ENCODE results near the gene SMARCD3. TPM values are rescaled to one million over a fixed set of nuclear protein-coding genes. Genes with fewer than 3 reads are reported as not detected.

The SMARCD3 gene
- total RNA-seq, 4 donors from 2014 or later, result 4.8 to 19.8 (median 13.5) TPM

GRCh38 chr7:151229249-151229648 lies 19.2 kb downstream of the SMARCD3 start:
- TF ChIP-seq POLR2A (IDR thresholded peaks at IDR 0.05), result no peak
- TF ChIP-seq, protein P1, sequence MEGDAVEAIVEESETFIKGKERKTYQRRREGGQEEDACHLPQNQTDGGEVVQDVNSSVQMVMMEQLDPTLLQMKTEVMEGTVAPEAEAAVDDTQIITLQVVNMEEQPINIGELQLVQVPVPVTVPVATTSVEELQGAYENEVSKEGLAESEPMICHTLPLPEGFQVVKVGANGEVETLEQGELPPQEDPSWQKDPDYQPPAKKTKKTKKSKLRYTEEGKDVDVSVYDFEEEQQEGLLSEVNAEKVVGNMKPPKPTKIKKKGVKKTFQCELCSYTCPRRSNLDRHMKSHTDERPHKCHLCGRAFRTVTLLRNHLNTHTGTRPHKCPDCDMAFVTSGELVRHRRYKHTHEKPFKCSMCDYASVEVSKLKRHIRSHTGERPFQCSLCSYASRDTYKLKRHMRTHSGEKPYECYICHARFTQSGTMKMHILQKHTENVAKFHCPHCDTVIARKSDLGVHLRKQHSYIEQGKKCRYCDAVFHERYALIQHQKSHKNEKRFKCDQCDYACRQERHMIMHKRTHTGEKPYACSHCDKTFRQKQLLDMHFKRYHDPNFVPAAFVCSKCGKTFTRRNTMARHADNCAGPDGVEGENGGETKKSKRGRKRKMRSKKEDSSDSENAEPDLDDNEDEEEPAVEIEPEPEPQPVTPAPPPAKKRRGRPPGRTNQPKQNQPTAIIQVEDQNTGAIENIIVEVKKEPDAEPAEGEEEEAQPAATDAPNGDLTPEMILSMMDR (IDR thresholded peaks at IDR 0.05), result no peak
- intact Hi-C loops (cut with DNase I; ENCODE audit: low total_unique reads), result no loop called here
- no peak overlapping the region for H3K4me3 ChIP-seq (ENCODE audit: low read depth, poor library complexity, severe bottlenecking)
- WGBS, 2 donors, result 92% methylated on average over 10 of the region's 10 CpGs
- DNase-seq (ENCODE audit: low spot score in 2 of 2), result no peak

GRCh38 chr7:151228024-151228866 lies 20.2 kb downstream of the SMARCD3 start:
- DNase-seq (ENCODE audit: low spot score in 2 of 2), result no peak
- H3K4me3 ChIP-seq (ENCODE audit: low read depth, poor library complexity, severe bottlenecking), result no peak overlapping the region
- TF ChIP-seq, protein P1 (IDR thresholded peaks at IDR 0.05), result no peak
- no peak for TF ChIP-seq POLR2A (IDR thresholded peaks at IDR 0.05)
- 64 to 66% methylated on average over 10 of the region's 10 CpGs for WGBS, 2 donors
- intact Hi-C loops (cut with DNase I; ENCODE audit: low total_unique reads), result no loop called here

- WGBS, 2 donors, result 0% methylated on average over 61 to 68 of the region's 68 CpGs
- intact Hi-C loops (cut with DNase I; ENCODE audit: low total_unique reads), result no loop called here
- H3K4me3 ChIP-seq (ENCODE audit: low read depth, poor library complexity, severe bottlenecking), result peak within 1 kb of the TSS; percentile 69
- TF ChIP-seq POLR2A (IDR thresholded peaks at IDR 0.05), result no peak
- TF ChIP-seq, protein P1 (IDR thresholded peaks at IDR 0.05), result no peak
- DNase-seq (ENCODE audit: low spot score in 2 of 2), result peak; percentile 99 to 100
These were observed 21.4 kb downstream of the SMARCD3 start, which contains the start of gene ABCF2 for GRCh38 chr7:151226875-151227782. Gene ABCF2, minus strand, starts transcription at chr7:151227205. Its CDS starts 747 bp downstream, at chr7:151226458.

DNA sequence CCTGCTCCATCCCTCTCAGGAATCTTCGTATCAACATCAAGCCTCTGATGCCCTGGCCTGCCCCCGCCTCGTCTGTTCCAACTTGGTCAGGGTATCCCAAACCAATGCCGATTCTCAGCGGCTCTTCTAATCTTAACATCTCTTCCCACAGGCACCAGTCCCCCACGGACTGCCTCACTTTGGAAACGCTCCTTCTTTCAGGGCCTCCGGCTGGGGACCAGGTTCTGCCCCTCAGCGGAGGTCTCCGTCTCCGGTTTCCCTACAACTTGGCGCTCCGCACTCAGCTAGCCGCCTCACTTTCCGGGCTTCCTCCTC lies 22.0 kb downstream of the SMARCD3 start:
- DNase-seq (ENCODE audit: low spot score in 2 of 2), result no peak
- TF ChIP-seq, protein P1 (IDR thresholded peaks at IDR 0.05), result no peak
- TF ChIP-seq POLR2A (IDR thresholded peaks at IDR 0.05), result no peak
- 0 to 2% methylated on average over 15 of the region's 15 CpGs for WGBS, 2 donors
- H3K4me3 ChIP-seq (ENCODE audit: low read depth, poor library complexity, severe bottlenecking), result peak overlapping the region; percentile 69
- intact Hi-C loops (cut with DNase I; ENCODE audit: low total_unique reads), result no loop called here

- WGBS, 2 donors, result 51 to 56% methylated on average over 8 of the region's 8 CpGs
These were observed 22.5 kb downstream of the SMARCD3 start for GRCh38 chr7:151225948-151226510.

More at GRCh38 chr7:151225948-151226510, 22.5 kb downstream of the SMARCD3 start:
- intact Hi-C loops (cut with DNase I; ENCODE audit: low total_unique reads), result no loop called here
- TF ChIP-seq, protein P1 (IDR thresholded peaks at IDR 0.05), result no peak
- no peak for TF ChIP-seq POLR2A (IDR thresholded peaks at IDR 0.05)
- peak overlapping the region; percentile 69 for H3K4me3 ChIP-seq (ENCODE audit: low read depth, poor library complexity, severe bottlenecking)
- DNase-seq (ENCODE audit: low spot score in 2 of 2), result no peak

All from lower leg skin (tissue), 4 donors.